Keratinocyte (primary cell): Measurements from ENCODE around the gene PAX5. TPM values are rescaled to one million over a fixed set of nuclear protein-coding genes. Genes with fewer than 3 reads are reported as not detected.

Experiments used
- DNase-seq: peaks from one replicate; pipeline ENCODE4 v3.0.0-alpha.2; 2011; ENCODE audit warnings: low read depth, missing footprints, low spot score
- FAIRE-seq: peaks from 2 replicates; lab custom pipeline; 2011; peaks lifted over from hg19 to GRCh38; lab: Jason Lieb, UNC
- H2AFZ ChIP-seq: 2 replicates; pipeline ENCODE4 v1.6.0; 2012; ENCODE audit warnings: low read length, control low read depth, inconsistent platforms; ENCODE audit not compliant: control insufficient read depth
- H3K27ac ChIP-seq: 2 replicates; pipeline ENCODE4 v1.5.1; 2011; ENCODE audit warnings: low read length; ENCODE audit not compliant: control insufficient read depth, insufficient read depth
- H3K27me3 ChIP-seq: 3 replicates; pipeline ENCODE4 v1.6.0; 2011; ENCODE audit warnings: low read length; ENCODE audit not compliant: control insufficient read depth, insufficient read depth; ENCODE audit errors: extremely low read depth
- H3K36me3 ChIP-seq, 2 experiments: 2 replicates in 1 of 2; 3 replicates in 1 of 2; pipeline ENCODE4 v1.5.1; 2011; ENCODE audit warnings: low read length in 2 of 2, mild to moderate bottlenecking in 1 of 2; ENCODE audit not compliant: control insufficient read depth in 2 of 2, insufficient read depth in 2 of 2; ENCODE audit errors: extremely low read depth in 1 of 2
- H3K4me1 ChIP-seq: 3 replicates; pipeline ENCODE4 v1.5.1; 2011; ENCODE audit warnings: low read length; ENCODE audit not compliant: control insufficient read depth, insufficient read depth; ENCODE audit errors: extremely low read depth
- H3K4me2 ChIP-seq: 3 replicates; pipeline ENCODE4 v1.6.0; 2011; ENCODE audit warnings: low read depth, low read length; ENCODE audit not compliant: control insufficient read depth, insufficient read depth; ENCODE audit errors: extremely low read depth
- H3K4me3 ChIP-seq, 3 experiments: fragments of 200-600 bp in 1 of 3; sonication (generic) in 1 of 3; 2 replicates in 2 of 3; 3 replicates in 1 of 3; pipeline ENCODE4 v1.5.1; 2011 to 2016; ENCODE audit warnings: low read length in 3 of 3, mild to moderate bottlenecking in 3 of 3, control low read depth in 2 of 3, inconsistent platforms in 1 of 3, low read depth in 1 of 3, mixed read lengths in 1 of 3, mixed run types in 1 of 3, moderate library complexity in 1 of 3; ENCODE audit not compliant: control insufficient read depth in 2 of 3, insufficient read depth in 2 of 3; ENCODE audit errors: extremely low read depth in 1 of 3
- H3K79me2 ChIP-seq: 2 replicates; pipeline ENCODE4 v1.6.0; 2012; ENCODE audit warnings: low read length; ENCODE audit not compliant: control insufficient read depth, insufficient read depth
- H3K9ac ChIP-seq: 3 replicates; pipeline ENCODE4 v1.6.0; 2011; ENCODE audit warnings: low read length; ENCODE audit not compliant: control insufficient read depth, insufficient read depth; ENCODE audit errors: extremely low read depth
- H3K9me1 ChIP-seq: 3 replicates; pipeline ENCODE4 v1.6.0; 2011; ENCODE audit warnings: low read length; ENCODE audit not compliant: control insufficient read depth, insufficient read depth; ENCODE audit errors: extremely low read depth
- H3K9me3 ChIP-seq: 2 replicates; pipeline ENCODE4 v1.5.1; 2012; ENCODE audit warnings: low read depth, low read length; ENCODE audit not compliant: control insufficient read depth
- H4K20me1 ChIP-seq: 3 replicates; pipeline ENCODE4 v1.6.0; 2011; ENCODE audit warnings: low read length; ENCODE audit not compliant: control insufficient read depth, insufficient read depth; ENCODE audit errors: extremely low read depth
- CTCF ChIP-seq, 3 experiments: IDR thresholded peaks in 1 of 3; conservative IDR thresholded peaks in 1 of 3; optimal IDR thresholded peaks in 1 of 3; 2 replicates in 2 of 3; 3 replicates in 1 of 3; pipeline versions ENCODE3 to v1.5.1; 2011; ENCODE audit warnings: low read length in 3 of 3, mild to moderate bottlenecking in 3 of 3, moderate library complexity in 2 of 3, control low read depth in 1 of 3, inconsistent platforms in 1 of 3; ENCODE audit not compliant: insufficient read depth in 2 of 3; ENCODE audit errors: extremely low read depth in 1 of 3
- EZH2 ChIP-seq: IDR thresholded peaks from one replicate; pipeline ENCODE4 v1.6.1; 2012; ENCODE audit warnings: inconsistent platforms, mild to moderate bottlenecking, low read length, moderate library complexity
- dilution Hi-C: fragments of 300-500 bp; cut with MboI; formaldehyde crosslinking; loops from one replicate; pipeline ENCODE4 v1.7.0; 2020; ENCODE audit warnings: low sequenced_read_pairs; ENCODE audit not compliant: extremely low pct_ligation_motif_present
- polyA plus RNA-seq, 5 experiments: library from polyadenylated mRNA; depleted of rRNA in 3 of 5; stranded (reverse) in 3 of 5; stranded (forward) in 1 of 5; unstranded in 1 of 5; fragments of >200 nt; gene quantifications; 1 replicate in 1 of 5; 2 replicates in 3 of 5; 3 replicates in 1 of 5; pipeline versions ENCODE4 v1.2.1 to v1.2.3, GENCODE V29; 2011 to 2012; ENCODE audit warnings: missing spikeins in 2 of 5, low read depth in 1 of 5, low replicate concordance in 1 of 5

Gene PAX5
- polyA plus RNA-seq, 1 donor (not counting 4 experiments of a cell fraction or from before 2014, with no cell fraction given) = not detected

- no peak overlapping the region for H3K4me3 ChIP-seq
- H3K9me1 ChIP-seq = no peaks in the 10 kb centered on the region
- no peaks in the 10 kb centered on the region for H4K20me1 ChIP-seq
- DNase-seq (no peak), FAIRE-seq (no peak)
- peaks cover 2% of the 10 kb centered on the region for H3K9me3 ChIP-seq
- H3K27me3 ChIP-seq = peaks cover 21% of the 10 kb centered on the region
- no peaks in the 10 kb centered on the region for H3K36me3 ChIP-seq
- no peak overlapping the region for H3K27ac ChIP-seq
- no peak overlapping the region for H3K4me2 ChIP-seq
- no peak for TF ChIP-seq CTCF (optimal IDR thresholded peaks at IDR 0.05 in 1 of 3, IDR thresholded peaks at IDR 0.05 in 1 of 3, conservative IDR thresholded peaks at IDR 0.05 in 1 of 3; ENCODE audit: extremely low read depth in 1 of 3, insufficient read depth in 2 of 3, low read length in 3 of 3)
- no peak for TF ChIP-seq EZH2
- H2AFZ ChIP-seq = no peak overlapping the region
- no peak overlapping the region for H3K9ac ChIP-seq
- dilution Hi-C loops = no loop called here
- no peaks in the 10 kb centered on the region for H3K4me1 ChIP-seq
- H3K79me2 ChIP-seq = no peaks in the 10 kb centered on the region
Observed at GRCh38 chr9:36992501-36993316, 41.4 kb downstream of the PAX5 start.

GRCh38 chr9:36991516-36992134 is 42.4 kb downstream of the PAX5 start:
- FAIRE-seq (peak; percentile 64), DNase-seq (peak; percentile 41)
- peaks cover 2% of the 10 kb centered on the region for H3K9me3 ChIP-seq
- no peaks in the 10 kb centered on the region for H4K20me1 ChIP-seq
- H3K79me2 ChIP-seq = no peaks in the 10 kb centered on the region
- H3K4me1 ChIP-seq = no peaks in the 10 kb centered on the region
- H2AFZ ChIP-seq = no peak overlapping the region
- no peak overlapping the region for H3K4me2 ChIP-seq
- no peak overlapping the region for H3K4me3 ChIP-seq
- peaks cover 32% of the 10 kb centered on the region for H3K27me3 ChIP-seq
- H3K9me1 ChIP-seq = no peaks in the 10 kb centered on the region
- TF ChIP-seq EZH2 (no peak), CTCF (optimal IDR thresholded peaks at IDR 0.05 in 1 of 3, IDR thresholded peaks at IDR 0.05 in 1 of 3, conservative IDR thresholded peaks at IDR 0.05 in 1 of 3; ENCODE audit: extremely low read depth in 1 of 3, insufficient read depth in 2 of 3, low read length in 3 of 3) (peak; percentile 90 to 99 (median 96))
- no peak overlapping the region for H3K27ac ChIP-seq
- H3K36me3 ChIP-seq = no peaks in the 10 kb centered on the region
- dilution Hi-C loops = no loop called here
- no peak overlapping the region for H3K9ac ChIP-seq
